ENCODE results near the gene RELL1. TPM values are rescaled to one million over a fixed set of nuclear protein-coding genes. Genes with fewer than 3 reads are reported as not detected.

Gene RELL1
- total and polyA plus RNA-seq, 12 donors = 0.44 to 27.0 (median 13.8) TPM

- Histone ChIP-seq H3K9me3 (replicated peaks in 1 of 3) (no peaks in the 10 kb centered on the region), H3K4me1 (replicated peaks in 1 of 2) (no peaks in the 10 kb centered on the region), H3K4me3 (no peak overlapping the region), H3K27ac (no peak overlapping the region), H3K36me3 (replicated peaks in 1 of 2) (peaks cover 0 to 5% of the 10 kb centered on the region in 2 donors), H3K27me3 (no peaks in the 10 kb centered on the region)
- no peak for DNase-seq
- 84 to 92% (median 90%) methylated on average over 3 of the region's 3 CpGs for WGBS, 4 donors
- intact Hi-C loops (cut with DNase I) = no loop called here
- no peak for TF ChIP-seq CTCF (IDR thresholded peaks at IDR 0.05)
- no peak for TF ChIP-seq POLR2A (IDR thresholded peaks at IDR 0.05)
Measured at GRCh38 chr4:37641352-37641751, 44.8 kb downstream of the RELL1 start.

- TF ChIP-seq POLR2A (IDR thresholded peaks at IDR 0.05) (no peak), CTCF (IDR thresholded peaks at IDR 0.05) (no peak)
- Histone ChIP-seq H3K27me3 (no peaks in the 10 kb centered on the region), H3K36me3 (replicated peaks in 1 of 2) (peaks cover 0 to 5% of the 10 kb centered on the region in 2 donors), H3K4me1 (replicated peaks in 1 of 2) (no peaks in the 10 kb centered on the region), H3K4me3 (no peak overlapping the region), H3K27ac (no peak overlapping the region), H3K9me3 (replicated peaks in 1 of 3) (no peaks in the 10 kb centered on the region)
- WGBS, 4 donors = 65 to 73% (median 70%) methylated on average over 4 of the region's 4 CpGs
- no peak for DNase-seq
- intact Hi-C loops (cut with DNase I) = no loop called here
Measured at GRCh38 chr4:37639551-37640285, 46.5 kb downstream of the RELL1 start.

GRCh38 chr4:37635155-37635554 lies 51.0 kb downstream of the RELL1 start:
- H3K27me3 ChIP-seq = no peaks in the 10 kb centered on the region
- TF ChIP-seq CTCF (IDR thresholded peaks at IDR 0.05) (no peak), POLR2A (IDR thresholded peaks at IDR 0.05) (no peak)
- no peak for DNase-seq
- H3K27ac ChIP-seq = no peak overlapping the region
- no peaks in the 10 kb centered on the region for H3K4me1 ChIP-seq (replicated peaks in 1 of 2)
- no peak overlapping the region for H3K4me3 ChIP-seq
- intact Hi-C loops (cut with DNase I) = no loop called here
- peaks cover 0 to 9% of the 10 kb centered on the region in 2 donors for H3K36me3 ChIP-seq (replicated peaks in 1 of 2)
- 78 to 90% (median 84%) methylated on average over 6 of the region's 6 CpGs for WGBS, 4 donors
- no peaks in the 10 kb centered on the region for H3K9me3 ChIP-seq (replicated peaks in 1 of 3)

- TF ChIP-seq CTCF (IDR thresholded peaks at IDR 0.05) (no peak), POLR2A (IDR thresholded peaks at IDR 0.05) (no peak)
- intact Hi-C loops (cut with DNase I) = no loop called here
- Histone ChIP-seq H3K4me3 (no peak overlapping the region), H3K9me3 (replicated peaks in 1 of 3) (no peaks in the 10 kb centered on the region), H3K27me3 (no peaks in the 10 kb centered on the region), H3K27ac (no peak overlapping the region), H3K4me1 (replicated peaks in 1 of 2) (no peaks in the 10 kb centered on the region), H3K36me3 (replicated peaks in 1 of 2) (peaks cover 0 to 9% of the 10 kb centered on the region in 2 donors)
- WGBS, 4 donors = 90 to 95% (median 91%) methylated on average over 4 of the region's 4 CpGs
- DNase-seq = no peak
Measured at GRCh38 chr4:37634180-37634579, 52.0 kb downstream of the RELL1 start.
